Tibial nerve (tissue), 4 donors: ENCODE data around the gene HIGD1B. TPM values are rescaled to one million over a fixed set of nuclear protein-coding genes. Genes with fewer than 3 reads are reported as not detected.

Source experiments
- DNase-seq, 2 donors: peaks; one replicate each; pipeline ENCODE4 v3.0.0-alpha.2; 2019; ENCODE audit warnings: low spot score in 2 of 2
- H3K27ac ChIP-seq, 4 donors: fragments of 200-600 bp; sonication (generic) in 3 of 4; one replicate each; pipeline ENCODE4 v1.5.1; 2017 to 2019; ENCODE audit warnings: mild to moderate bottlenecking in 1 of 4
- H3K27me3 ChIP-seq, 2 donors: fragments of 200-600 bp; sonication (generic) in 1 of 2; one replicate each; pipeline versions ENCODE4 v1.5.1 to v1.6.0; 2017 to 2019
- H3K36me3 ChIP-seq, 3 donors: fragments of 200-600 bp; sonication (generic); one replicate each; pipeline ENCODE4 v1.5.1; 2018 to 2019
- H3K4me1 ChIP-seq, 4 donors: fragments of 200-600 bp; sonication (generic) in 3 of 4; one replicate each; pipeline ENCODE4 v1.5.1; 2017 to 2019
- H3K4me3 ChIP-seq, 4 donors: fragments of 200-600 bp; sonication (generic) in 3 of 4; one replicate each; pipeline ENCODE4 v1.5.1; 2017 to 2019; ENCODE audit warnings: mild to moderate bottlenecking in 1 of 4, moderate library complexity in 1 of 4
- H3K9me3 ChIP-seq, 4 donors: fragments of 200-600 bp; sonication (generic) in 3 of 4; one replicate each; pipeline ENCODE4 v1.5.1; 2017 to 2019
- EP300 ChIP-seq, 2 donors: sonication (generic); formaldehyde crosslinking; IDR thresholded peaks; one replicate each; pipeline ENCODE4 v1.6.1; 2017; ENCODE audit warnings: antibody characterized with exemption in 2 of 2, mild to moderate bottlenecking in 1 of 2
- POLR2A ChIP-seq, 2 donors: fragments of 450-650 bp; IDR thresholded peaks; one replicate each; pipeline ENCODE4 v1.6.1; 2017; ENCODE audit warnings: antibody characterized with exemption in 2 of 2, mild to moderate bottlenecking in 2 of 2, moderate library complexity in 2 of 2
- WGBS, 2 donors: methylation state at CpG; one replicate each; pipeline ENCODE4 v1.1.5; 2018; 5-methylcytosine and 5-hydroxymethylcytosine counted together
- total RNA-seq, 4 donors: library from RNA; depleted of rRNA; stranded (reverse); fragments of >200 nt; gene quantifications; one replicate each; pipeline ENCODE4 v1.1.0, GENCODE V29; 2016
- TF ChIP-seq, protein P1 (sequence below), 5 experiments: fragments of 200-600 bp in 3 of 5; fragments of 450-650 bp in 2 of 5; sonication (generic) in 3 of 5; IDR thresholded peaks; one replicate each; pipeline ENCODE4 v1.5.1; 2016 to 2019; ENCODE audit warnings: antibody characterized with exemption in 5 of 5, mild to moderate bottlenecking in 3 of 5, moderate library complexity in 2 of 5

Gene HIGD1B
- total RNA-seq, 4 donors from 2014 or later, result 2.3 to 10.3 (median 6.5) TPM; not detected in 1

DNA sequence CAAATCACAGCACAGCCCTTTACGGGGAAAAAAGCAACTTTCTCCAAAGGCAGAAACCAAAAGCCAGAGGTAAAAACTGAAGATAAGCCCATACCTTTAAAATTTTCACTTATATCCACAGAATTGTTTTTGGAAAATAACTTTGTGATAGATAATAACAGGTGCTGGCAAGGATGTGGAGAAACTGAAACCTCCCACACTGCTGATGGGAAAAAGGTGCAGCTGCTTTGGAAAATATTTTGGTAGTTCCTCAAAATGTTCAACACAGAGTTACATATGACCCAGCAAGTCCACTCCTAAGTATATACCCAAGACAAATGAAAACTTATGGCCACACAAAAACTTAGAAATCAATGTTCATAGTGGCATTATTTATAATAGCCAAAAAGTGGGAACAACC is 39.3 kb downstream of the HIGD1B start:
- peaks cover 3 to 68% (median 15%) of the 10 kb centered on the region in 3 donors for H3K36me3 ChIP-seq
- no peak overlapping the region for H3K27ac ChIP-seq
- no peak overlapping the region for H3K4me3 ChIP-seq
- no peaks in the 10 kb centered on the region for H3K9me3 ChIP-seq
- DNase-seq, result no peak
- 85 to 86% methylated on average over 1 of the region's 1 CpG for WGBS, 2 donors
- TF ChIP-seq, protein P1, sequence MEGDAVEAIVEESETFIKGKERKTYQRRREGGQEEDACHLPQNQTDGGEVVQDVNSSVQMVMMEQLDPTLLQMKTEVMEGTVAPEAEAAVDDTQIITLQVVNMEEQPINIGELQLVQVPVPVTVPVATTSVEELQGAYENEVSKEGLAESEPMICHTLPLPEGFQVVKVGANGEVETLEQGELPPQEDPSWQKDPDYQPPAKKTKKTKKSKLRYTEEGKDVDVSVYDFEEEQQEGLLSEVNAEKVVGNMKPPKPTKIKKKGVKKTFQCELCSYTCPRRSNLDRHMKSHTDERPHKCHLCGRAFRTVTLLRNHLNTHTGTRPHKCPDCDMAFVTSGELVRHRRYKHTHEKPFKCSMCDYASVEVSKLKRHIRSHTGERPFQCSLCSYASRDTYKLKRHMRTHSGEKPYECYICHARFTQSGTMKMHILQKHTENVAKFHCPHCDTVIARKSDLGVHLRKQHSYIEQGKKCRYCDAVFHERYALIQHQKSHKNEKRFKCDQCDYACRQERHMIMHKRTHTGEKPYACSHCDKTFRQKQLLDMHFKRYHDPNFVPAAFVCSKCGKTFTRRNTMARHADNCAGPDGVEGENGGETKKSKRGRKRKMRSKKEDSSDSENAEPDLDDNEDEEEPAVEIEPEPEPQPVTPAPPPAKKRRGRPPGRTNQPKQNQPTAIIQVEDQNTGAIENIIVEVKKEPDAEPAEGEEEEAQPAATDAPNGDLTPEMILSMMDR (IDR thresholded peaks at IDR 0.05), result no peak
- TF ChIP-seq EP300 (IDR thresholded peaks at IDR 0.05), result no peak
- no peak for TF ChIP-seq POLR2A (IDR thresholded peaks at IDR 0.05)
- H3K4me1 ChIP-seq, result peaks cover 0 to 11% (median 0%) of the 10 kb centered on the region in 4 donors
- no peaks in the 10 kb centered on the region for H3K27me3 ChIP-seq

DNA sequence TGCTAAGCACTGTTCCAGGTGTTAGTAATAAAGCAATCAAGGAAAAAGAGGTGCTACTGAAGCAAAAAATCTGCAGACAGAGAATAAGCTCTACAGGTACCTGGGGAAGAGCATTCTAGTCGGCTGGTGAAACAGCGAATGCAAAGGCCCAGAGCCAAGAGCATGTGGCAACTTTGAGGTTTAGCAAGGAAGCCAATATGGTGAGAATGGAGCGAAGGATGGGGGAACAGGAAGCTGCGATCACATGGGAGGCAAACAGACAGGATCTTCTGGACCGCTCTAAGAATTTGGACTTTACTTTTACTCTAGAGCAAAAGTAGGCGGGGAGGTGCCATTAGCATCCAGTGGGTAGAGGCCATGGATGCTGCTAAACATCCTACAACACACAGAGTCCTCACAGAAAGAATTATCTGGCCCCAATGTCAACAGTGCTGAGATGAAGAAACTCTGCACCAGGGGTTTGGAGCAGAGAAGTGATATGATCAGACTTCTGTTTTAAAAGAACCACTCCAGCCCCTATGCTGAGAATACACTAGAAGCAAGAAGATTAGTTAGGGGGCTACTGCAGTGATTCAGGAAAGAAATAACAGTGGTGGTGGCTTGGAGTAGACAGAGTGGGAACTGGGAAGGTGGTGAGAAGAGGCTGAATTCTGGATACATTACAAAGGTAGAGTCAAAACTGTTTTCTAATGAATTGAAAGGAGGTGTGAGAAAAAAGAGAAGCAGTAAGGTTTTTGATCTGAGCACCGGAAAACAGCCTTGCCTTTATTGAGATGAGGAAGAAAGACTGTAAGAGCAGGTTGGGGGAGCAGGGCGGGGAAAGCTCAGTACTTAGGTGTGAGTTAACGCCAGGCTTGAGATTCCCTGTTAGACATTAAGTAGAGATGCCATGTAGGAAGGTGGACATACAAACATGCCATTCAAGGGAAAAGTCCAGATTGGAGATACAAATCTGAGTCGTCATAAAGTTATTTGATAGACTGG is 40.6 kb downstream of the HIGD1B start:
- WGBS, 2 donors, result 77 to 83% methylated on average over 10 of the region's 10 CpGs
- no peak for DNase-seq
- no peaks in the 10 kb centered on the region for H3K9me3 ChIP-seq
- H3K4me3 ChIP-seq, result no peak overlapping the region
- peaks cover 0 to 11% (median 0%) of the 10 kb centered on the region in 4 donors for H3K4me1 ChIP-seq
- H3K27me3 ChIP-seq, result no peaks in the 10 kb centered on the region
- H3K27ac ChIP-seq, result no peak overlapping the region
- H3K36me3 ChIP-seq, result peaks cover 3 to 68% (median 15%) of the 10 kb centered on the region in 3 donors
- no peak for TF ChIP-seq EP300 (IDR thresholded peaks at IDR 0.05)
- TF ChIP-seq POLR2A (IDR thresholded peaks at IDR 0.05), result no peak
- TF ChIP-seq, protein P1 (IDR thresholded peaks at IDR 0.05), result no peak

DNA sequence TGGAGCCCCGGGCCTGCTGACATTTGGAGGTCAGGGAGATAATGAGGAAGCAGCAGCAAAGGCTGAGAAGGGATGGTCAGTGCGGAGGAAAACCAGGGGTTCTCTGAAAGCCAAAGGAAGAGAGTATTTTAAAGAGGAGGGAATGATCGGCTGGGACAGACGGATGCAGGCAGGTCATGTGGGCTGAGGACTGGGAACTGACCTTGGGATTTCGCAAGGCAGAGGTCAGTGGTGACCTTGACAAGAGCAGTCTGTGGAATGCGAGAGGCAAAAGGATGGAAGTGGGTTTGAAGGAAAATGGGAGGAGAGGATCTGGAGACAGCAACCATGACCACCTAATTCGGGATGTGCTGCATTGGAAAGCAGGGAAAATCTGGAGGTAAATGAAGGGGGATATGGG is 41.3 kb downstream of the HIGD1B start:
- 69 to 72% methylated on average over 7 of the region's 7 CpGs for WGBS, 2 donors
- Histone ChIP-seq H3K36me3 (peaks cover 3 to 68% (median 12%) of the 10 kb centered on the region in 3 donors), H3K27me3 (no peaks in the 10 kb centered on the region), H3K4me3 (no peak overlapping the region), H3K27ac (no peak overlapping the region), H3K9me3 (no peaks in the 10 kb centered on the region), H3K4me1 (peaks cover 0 to 11% (median 0%) of the 10 kb centered on the region in 4 donors)
- no peak for TF ChIP-seq EP300 (IDR thresholded peaks at IDR 0.05)
- TF ChIP-seq POLR2A (IDR thresholded peaks at IDR 0.05), result no peak
- no peak for DNase-seq

DNA sequence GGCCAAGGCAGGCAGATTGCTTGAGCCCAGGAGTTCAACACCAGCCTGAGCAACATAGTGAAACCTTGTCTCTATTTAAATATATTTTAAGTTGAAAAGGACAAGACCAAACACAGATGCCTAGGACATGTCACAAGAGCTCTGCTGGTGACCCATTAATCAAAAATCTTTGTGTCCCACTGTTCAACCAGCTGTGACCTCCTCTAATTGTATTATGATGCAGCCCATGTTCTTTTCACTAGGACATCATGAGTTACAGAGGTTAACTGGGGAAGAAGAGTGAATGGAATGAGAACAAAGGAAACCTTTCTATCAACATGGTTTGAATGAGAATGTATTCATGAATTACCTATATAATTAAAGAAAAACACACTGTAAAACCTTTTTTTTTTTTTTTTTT is 44.6 kb downstream of the HIGD1B start:
- Histone ChIP-seq H3K27me3 (no peaks in the 10 kb centered on the region), H3K27ac (no peak overlapping the region), H3K9me3 (no peaks in the 10 kb centered on the region), H3K36me3 (peaks cover 0 to 50% (median 0%) of the 10 kb centered on the region in 3 donors), H3K4me3 (no peak overlapping the region), H3K4me1 (peaks cover 0 to 29% (median 1%) of the 10 kb centered on the region in 4 donors)
- TF ChIP-seq, protein P1 (IDR thresholded peaks at IDR 0.05), result no peak
- TF ChIP-seq POLR2A (IDR thresholded peaks at IDR 0.05) (no peak), EP300 (IDR thresholded peaks at IDR 0.05) (no peak)
- no peak for DNase-seq

DNA sequence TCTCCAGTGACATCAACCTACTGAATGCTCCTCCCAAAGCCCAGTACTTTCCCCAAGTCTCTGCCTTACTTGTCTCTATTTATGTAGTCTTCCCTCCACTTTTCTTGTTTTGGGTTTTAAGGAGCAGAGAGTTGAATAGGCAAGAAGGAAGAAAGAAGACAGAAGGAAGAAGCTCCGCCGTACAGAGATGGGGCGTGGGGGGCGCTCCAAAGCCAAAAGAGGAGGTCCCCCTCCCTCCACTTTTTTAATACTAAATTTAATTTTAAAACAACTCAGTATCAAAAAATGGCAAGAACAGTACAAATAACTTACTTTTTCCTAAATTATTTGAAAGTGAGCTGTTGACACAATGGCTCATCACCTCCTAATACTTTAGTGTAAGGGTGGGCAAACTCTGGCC is 47.0 kb downstream of the HIGD1B start:
- H3K27ac ChIP-seq, result no peak overlapping the region
- peaks cover 0 to 42% (median 0%) of the 10 kb centered on the region in 3 donors for H3K36me3 ChIP-seq
- no peak overlapping the region for H3K4me3 ChIP-seq
- 93 to 95% methylated on average over 4 of the region's 4 CpGs for WGBS, 2 donors
- H3K27me3 ChIP-seq, result no peaks in the 10 kb centered on the region
- TF ChIP-seq POLR2A (IDR thresholded peaks at IDR 0.05) (no peak), EP300 (IDR thresholded peaks at IDR 0.05) (no peak)
- TF ChIP-seq, protein P1 (IDR thresholded peaks at IDR 0.05), result no peak
- no peak for DNase-seq
- no peaks in the 10 kb centered on the region for H3K9me3 ChIP-seq
- H3K4me1 ChIP-seq, result peaks cover 0 to 34% (median 16%) of the 10 kb centered on the region in 4 donors
